IPS-18c (cell line): Measurements from ENCODE around the gene STK35.

Experiments used
- H3K4me3 ChIP-seq: 2 replicates; pipeline ENCODE4 v1.7.0; 2013; ENCODE audit warnings: low read depth, mild to moderate bottlenecking, low read length, moderate library complexity; ENCODE audit not compliant: insufficient read depth
- H3K9me3 ChIP-seq: one replicate; pipeline ENCODE4 v1.6.1; 2013; ENCODE audit warnings: mild to moderate bottlenecking, low read length, moderate library complexity; ENCODE audit not compliant: control insufficient read depth, insufficient read depth

The STK35 gene

GRCh38 chr20:2101865-2102584 is 398 bp downstream of the STK35 start:
- Histone ChIP-seq H3K9me3 (peaks cover 2% of the 10 kb centered on the region), H3K4me3 (peak overlapping the region; percentile 86)

- Histone ChIP-seq H3K4me3 (peak overlapping the region; percentile 86), H3K9me3 (peaks cover 2% of the 10 kb centered on the region)
These were observed 1.2 kb downstream of the STK35 start for GRCh38 chr20:2102585-2103460.

- peaks cover 2% of the 10 kb centered on the region for H3K9me3 ChIP-seq
- peak overlapping the region; percentile 86 for H3K4me3 ChIP-seq
These were observed 2.0 kb downstream of the STK35 start for GRCh38 chr20:2103461-2104153.

- H3K9me3 ChIP-seq = peaks cover 2% of the 10 kb centered on the region
- peak overlapping the region; percentile 86; the same call in 1 of the 2 replicates for H3K4me3 ChIP-seq
These were observed 2.6 kb downstream of the STK35 start for GRCh38 chr20:2104236-2104635.

- no peaks in the 10 kb centered on the region for H3K9me3 ChIP-seq
- H3K4me3 ChIP-seq = no peak overlapping the region
These were observed 6.9 kb downstream of the STK35 start for GRCh38 chr20:2108498-2108897.

- H3K4me3 ChIP-seq = no peak overlapping the region
- H3K9me3 ChIP-seq = no peaks in the 10 kb centered on the region
These were observed 7.4 kb downstream of the STK35 start for GRCh38 chr20:2108987-2109386.

GRCh38 chr20:2109425-2110210 is 8.0 kb downstream of the STK35 start:
- Histone ChIP-seq H3K9me3 (no peaks in the 10 kb centered on the region), H3K4me3 (no peak overlapping the region)

- Histone ChIP-seq H3K4me3 (no peak overlapping the region), H3K9me3 (no peaks in the 10 kb centered on the region)
These were observed 11.3 kb downstream of the STK35 start for GRCh38 chr20:2112910-2113309.

- H3K4me3 ChIP-seq = no peak overlapping the region
- H3K9me3 ChIP-seq = no peaks in the 10 kb centered on the region
These were observed 12.7 kb downstream of the STK35 start for GRCh38 chr20:2114127-2114959.

GRCh38 chr20:2114990-2115681 is 13.5 kb downstream of the STK35 start:
- Histone ChIP-seq H3K4me3 (no peak overlapping the region), H3K9me3 (no peaks in the 10 kb centered on the region)

- no peaks in the 10 kb centered on the region for H3K9me3 ChIP-seq
- no peak overlapping the region for H3K4me3 ChIP-seq
These were observed 14.7 kb downstream of the STK35 start for GRCh38 chr20:2116170-2116940.

- H3K9me3 ChIP-seq = no peaks in the 10 kb centered on the region
- no peak overlapping the region for H3K4me3 ChIP-seq
These were observed 17.2 kb downstream of the STK35 start for GRCh38 chr20:2118783-2119182.

GRCh38 chr20:2122936-2123335 is 21.3 kb downstream of the STK35 start:
- Histone ChIP-seq H3K9me3 (no peaks in the 10 kb centered on the region), H3K4me3 (no peak overlapping the region)

- H3K4me3 ChIP-seq = no peak overlapping the region
These were observed 22.1 kb downstream of the STK35 start for GRCh38 chr20:2123720-2124119.

GRCh38 chr20:2124564-2125213 is 23.1 kb downstream of the STK35 start:
- no peaks in the 10 kb centered on the region for H3K9me3 ChIP-seq
- H3K4me3 ChIP-seq = no peak overlapping the region

More at GRCh38 chr20:2123720-2124119, 22.1 kb downstream of the STK35 start:
- H3K9me3 ChIP-seq = no peaks in the 10 kb centered on the region
